Measurements from ENCODE around the gene GRK5. TPM values are rescaled to one million over a fixed set of nuclear protein-coding genes. Genes with fewer than 3 reads are reported as not detected.

GRK5 gene
- total RNA-seq, 6 experiments from 2014 or later: 5.9 to 11.5 (median 7.9) TPM

DNA sequence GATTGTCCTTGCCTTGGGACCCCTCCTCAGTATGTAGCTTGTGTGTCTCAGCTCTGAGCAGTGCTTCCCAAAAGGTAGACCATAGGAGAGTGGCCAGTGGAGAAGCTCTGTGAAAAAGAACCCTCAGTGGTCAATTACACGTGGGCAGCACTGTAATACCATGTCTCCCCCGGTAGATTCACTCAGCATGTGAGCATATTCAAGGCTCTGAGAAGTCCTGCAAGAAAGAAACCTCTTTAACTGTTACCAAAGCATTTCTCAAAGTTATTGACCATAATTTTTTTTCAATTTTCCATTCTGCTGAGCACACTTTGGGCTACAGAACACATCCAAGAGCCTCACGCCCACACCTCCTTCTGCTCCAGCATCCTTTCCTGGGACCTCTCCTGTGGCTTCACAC is 192.1 kb downstream of the GRK5 start:
- Histone ChIP-seq H3K9me3 (no peaks in the 10 kb centered on the region), H3K4me1 (peaks cover 0 to 3% (median 0%) of the 10 kb centered on the region in 4 donors), H3K4me3 (no peak overlapping the region), H3K36me3 (no peaks in the 10 kb centered on the region), H3K27ac (no peak overlapping the region), H3K27me3 (no peaks in the 10 kb centered on the region)
- 78% methylated on average over 1 of the region's 3 CpGs for WGBS (ENCODE audit: insufficient coverage, low coverage, low lambda C conversion rate, missing lambda C conversion rate)
- DNase-seq (no peak), ATAC-seq (no peak)
- intact Hi-C loops (cut with DNase I): no loop called here
- no peak for TF ChIP-seq POLR2A (IDR thresholded peaks at IDR 0.05)
- TF ChIP-seq, protein P1, sequence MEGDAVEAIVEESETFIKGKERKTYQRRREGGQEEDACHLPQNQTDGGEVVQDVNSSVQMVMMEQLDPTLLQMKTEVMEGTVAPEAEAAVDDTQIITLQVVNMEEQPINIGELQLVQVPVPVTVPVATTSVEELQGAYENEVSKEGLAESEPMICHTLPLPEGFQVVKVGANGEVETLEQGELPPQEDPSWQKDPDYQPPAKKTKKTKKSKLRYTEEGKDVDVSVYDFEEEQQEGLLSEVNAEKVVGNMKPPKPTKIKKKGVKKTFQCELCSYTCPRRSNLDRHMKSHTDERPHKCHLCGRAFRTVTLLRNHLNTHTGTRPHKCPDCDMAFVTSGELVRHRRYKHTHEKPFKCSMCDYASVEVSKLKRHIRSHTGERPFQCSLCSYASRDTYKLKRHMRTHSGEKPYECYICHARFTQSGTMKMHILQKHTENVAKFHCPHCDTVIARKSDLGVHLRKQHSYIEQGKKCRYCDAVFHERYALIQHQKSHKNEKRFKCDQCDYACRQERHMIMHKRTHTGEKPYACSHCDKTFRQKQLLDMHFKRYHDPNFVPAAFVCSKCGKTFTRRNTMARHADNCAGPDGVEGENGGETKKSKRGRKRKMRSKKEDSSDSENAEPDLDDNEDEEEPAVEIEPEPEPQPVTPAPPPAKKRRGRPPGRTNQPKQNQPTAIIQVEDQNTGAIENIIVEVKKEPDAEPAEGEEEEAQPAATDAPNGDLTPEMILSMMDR (IDR thresholded peaks at IDR 0.05): no peak

- H3K4me3 ChIP-seq: no peak overlapping the region
- no peak overlapping the region for H3K27ac ChIP-seq
- WGBS (ENCODE audit: insufficient coverage, low coverage, low lambda C conversion rate, missing lambda C conversion rate): 39% methylated on average over 2 of the region's 14 CpGs
- DNase-seq (no peak), ATAC-seq (peak in 2 of 4 donors; percentile 19 to 46)
- intact Hi-C loops (cut with DNase I): no loop called here
- H3K9me3 ChIP-seq: no peaks in the 10 kb centered on the region
- no peaks in the 10 kb centered on the region for H3K27me3 ChIP-seq
- TF ChIP-seq, protein P1 (IDR thresholded peaks at IDR 0.05): no peak
- H3K4me1 ChIP-seq: no peaks in the 10 kb centered on the region
- no peaks in the 10 kb centered on the region for H3K36me3 ChIP-seq
Observed at GRCh38 chr10:119401671-119402395, 194.5 kb downstream of the GRK5 start.

DNA sequence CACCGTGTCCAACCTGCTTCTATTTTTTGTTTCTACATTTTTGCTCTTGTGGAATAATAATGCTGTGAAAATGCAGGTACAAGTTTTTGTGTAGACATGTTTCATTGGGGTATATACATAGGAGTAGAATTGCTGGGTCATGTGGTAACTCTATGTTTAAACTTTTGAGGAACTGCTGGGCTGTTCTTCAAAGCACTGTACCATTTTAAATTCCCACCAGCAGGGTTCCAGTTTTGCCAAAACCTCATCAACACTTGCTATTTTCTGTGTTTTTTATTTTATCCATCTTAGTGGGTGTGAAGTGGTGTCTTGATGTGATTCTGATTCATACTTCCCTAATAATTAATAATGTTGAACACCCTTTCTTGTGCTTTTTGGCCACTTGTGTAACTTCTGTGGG is 196.6 kb downstream of the GRK5 start:
- Histone ChIP-seq H3K9me3 (no peaks in the 10 kb centered on the region), H3K27ac (no peak overlapping the region), H3K36me3 (no peaks in the 10 kb centered on the region), H3K27me3 (no peaks in the 10 kb centered on the region), H3K4me1 (no peaks in the 10 kb centered on the region), H3K4me3 (no peak overlapping the region)
- WGBS (ENCODE audit: insufficient coverage, low coverage, low lambda C conversion rate, missing lambda C conversion rate): 89% methylated on average over 1 of the region's 1 CpG
- no peak for ATAC-seq
- intact Hi-C loops (cut with DNase I): no loop called here
- DNase-seq: no peak
- no peak for TF ChIP-seq POLR2A (IDR thresholded peaks at IDR 0.05)
- TF ChIP-seq, protein P1 (IDR thresholded peaks at IDR 0.05): no peak

DNA sequence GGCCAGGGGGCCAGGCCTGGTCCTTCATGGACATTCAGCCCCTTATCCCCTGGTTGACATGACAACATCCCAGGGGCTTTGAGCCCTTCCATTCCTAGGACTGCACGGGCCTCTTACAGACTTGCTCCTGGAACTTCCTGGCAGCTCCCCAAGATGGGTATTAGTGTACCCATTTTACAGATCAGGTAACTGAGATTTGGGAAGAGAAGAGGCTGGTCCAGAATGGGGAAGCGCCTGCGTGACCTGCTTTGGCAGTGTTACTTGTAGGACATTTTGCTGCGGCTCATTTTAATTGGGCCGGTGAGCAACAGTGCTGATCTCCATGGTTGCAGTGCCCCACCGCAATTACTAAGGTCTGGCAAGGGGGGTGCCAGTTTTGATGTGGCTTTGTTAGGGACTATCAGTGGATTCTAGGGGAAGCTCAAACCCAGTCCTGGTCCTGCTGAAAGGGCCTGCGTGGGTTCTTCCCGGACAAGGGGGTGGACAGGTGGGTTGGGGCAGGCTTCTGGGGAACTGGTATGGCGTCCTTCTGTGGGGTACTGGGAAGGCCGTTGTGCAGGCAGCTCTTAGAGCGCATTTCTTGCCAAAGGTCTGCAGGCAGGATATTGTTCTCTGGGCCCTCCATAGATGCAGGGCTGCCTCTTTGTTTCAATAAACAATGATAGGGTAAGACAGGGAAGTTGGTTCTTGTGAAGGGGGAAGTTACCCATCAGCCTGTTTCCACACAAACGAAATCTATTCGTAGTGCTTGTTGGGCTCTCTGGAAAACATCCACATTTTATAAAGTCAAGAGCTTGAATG is 197.5 kb downstream of the GRK5 start:
- Histone ChIP-seq H3K27ac (peak overlapping the region; percentile 12 to 76 (median 28)), H3K4me3 (no peak overlapping the region), H3K9me3 (no peaks in the 10 kb centered on the region), H3K36me3 (no peaks in the 10 kb centered on the region), H3K27me3 (no peaks in the 10 kb centered on the region), H3K4me1 (no peaks in the 10 kb centered on the region)
- WGBS (ENCODE audit: insufficient coverage, low coverage, low lambda C conversion rate, missing lambda C conversion rate): 54% methylated on average over 3 of the region's 13 CpGs
- DNase-seq (no peak), ATAC-seq (peak; percentile 29 to 42 (median 36))
- TF ChIP-seq, protein P1 (IDR thresholded peaks at IDR 0.05): no peak
- no peak for TF ChIP-seq POLR2A (IDR thresholded peaks at IDR 0.05)
- intact Hi-C loops (cut with DNase I): no loop called here

Measured in right lobe of liver (tissue), 6 donors.